KBM-7 (cell line): Measurements from ENCODE around the gene PAPOLB.
"Not testable (repeated sequence)": the region's sequence is repeated elsewhere in the genome, so short reads cannot be mapped to it uniquely, and the experiment has no call there.

Experiments
- DNase-seq: peaks from one replicate; pipeline ENCODE4 v3.0.0-alpha.2; 2015
- in situ Hi-C: fragments of 300-500 bp; cut with MboI; formaldehyde crosslinking; loops from 2 replicates; pipeline ENCODE4 v1.14.3; 2020; ENCODE audit warnings: low sequenced_read_pairs, low pct_unique_long_range_greater_than_20kb, mixed read lengths

The PAPOLB gene

GRCh38 chr7:4861673-4862072, at the start of gene PAPOLB:
Gene PAPOLB, minus strand, starts transcription at chr7:4862030. Its CDS starts 220 bp downstream, at chr7:4861810.
- DNase-seq = no peak
- in situ Hi-C loops = no loop called here

GRCh38 chr7:4911111-4911828, 49.4 kb upstream of the PAPOLB start:
- no peak for DNase-seq
- in situ Hi-C loops = no loop called here

- no peak for DNase-seq
Observed at GRCh38 chr7:4906682-4907081, 44.9 kb upstream of the PAPOLB start.

GRCh38 chr7:4905171-4905570, 43.3 kb upstream of the PAPOLB start:
- in situ Hi-C loops = no loop called here
- DNase-seq = no peak

More at GRCh38 chr7:4906682-4907081, 44.9 kb upstream of the PAPOLB start:
- in situ Hi-C loops = no loop called here

- in situ Hi-C loops = no loop called here
- DNase-seq = no peak
Observed at GRCh38 chr7:4904346-4904745, 42.5 kb upstream of the PAPOLB start.

GRCh38 chr7:4895766-4896165, 33.9 kb upstream of the PAPOLB start:
- no peak for DNase-seq
- in situ Hi-C loops = no loop called here

GRCh38 chr7:4894482-4894881, 32.7 kb upstream of the PAPOLB start:
- in situ Hi-C loops = no loop called here
- no peak for DNase-seq

GRCh38 chr7:4893929-4894475, 32.2 kb upstream of the PAPOLB start:
- no peak for DNase-seq
- in situ Hi-C loops = no loop called here

GRCh38 chr7:4893188-4893587, 31.4 kb upstream of the PAPOLB start:
- in situ Hi-C loops = not testable (repeated sequence)

GRCh38 chr7:4891522-4891921, 29.7 kb upstream of the PAPOLB start:
- in situ Hi-C loops, DNase-seq: not testable (repeated sequence)

More at GRCh38 chr7:4893188-4893587, 31.4 kb upstream of the PAPOLB start:
- not testable (repeated sequence) for DNase-seq

GRCh38 chr7:4889682-4890081, 27.9 kb upstream of the PAPOLB start:
- in situ Hi-C loops = no loop called here
- no peak for DNase-seq

- in situ Hi-C loops = no loop called here
- DNase-seq = no peak
Observed at GRCh38 chr7:4888161-4888560, 26.3 kb upstream of the PAPOLB start.

- in situ Hi-C loops = no loop called here
- no peak for DNase-seq
Observed at GRCh38 chr7:4886671-4887070, 24.8 kb upstream of the PAPOLB start.

GRCh38 chr7:4885317-4885807, 23.5 kb upstream of the PAPOLB start:
- in situ Hi-C loops = no loop called here
- no peak for DNase-seq

GRCh38 chr7:4884164-4884563, 22.3 kb upstream of the PAPOLB start:
- DNase-seq = no peak
- in situ Hi-C loops = no loop called here

GRCh38 chr7:4883372-4884144, 21.7 kb upstream of the PAPOLB start, which contains the start of gene RADIL:
Gene RADIL, minus strand, starts transcription at chr7:4883716. Its CDS starts 5,577 bp downstream, at chr7:4878139.
- peak; percentile 93 for DNase-seq
- in situ Hi-C loops = no loop called here

- in situ Hi-C loops = no loop called here
- DNase-seq = no peak
Observed at GRCh38 chr7:4883033-4883371, 21.2 kb upstream of the PAPOLB start.

- in situ Hi-C loops = no loop called here
- DNase-seq = no peak
Observed at GRCh38 chr7:4882169-4883032, 20.6 kb upstream of the PAPOLB start.

GRCh38 chr7:4880218-4880617, 18.4 kb upstream of the PAPOLB start:
- in situ Hi-C loops = no loop called here
- no peak for DNase-seq
